ENCODE data around the gene FLT4. TPM values are rescaled to one million over a fixed set of nuclear protein-coding genes. Genes with fewer than 3 reads are reported as not detected.

Gene FLT4
- polyA plus RNA-seq, 1 experiment = 0.27 TPM

DNA sequence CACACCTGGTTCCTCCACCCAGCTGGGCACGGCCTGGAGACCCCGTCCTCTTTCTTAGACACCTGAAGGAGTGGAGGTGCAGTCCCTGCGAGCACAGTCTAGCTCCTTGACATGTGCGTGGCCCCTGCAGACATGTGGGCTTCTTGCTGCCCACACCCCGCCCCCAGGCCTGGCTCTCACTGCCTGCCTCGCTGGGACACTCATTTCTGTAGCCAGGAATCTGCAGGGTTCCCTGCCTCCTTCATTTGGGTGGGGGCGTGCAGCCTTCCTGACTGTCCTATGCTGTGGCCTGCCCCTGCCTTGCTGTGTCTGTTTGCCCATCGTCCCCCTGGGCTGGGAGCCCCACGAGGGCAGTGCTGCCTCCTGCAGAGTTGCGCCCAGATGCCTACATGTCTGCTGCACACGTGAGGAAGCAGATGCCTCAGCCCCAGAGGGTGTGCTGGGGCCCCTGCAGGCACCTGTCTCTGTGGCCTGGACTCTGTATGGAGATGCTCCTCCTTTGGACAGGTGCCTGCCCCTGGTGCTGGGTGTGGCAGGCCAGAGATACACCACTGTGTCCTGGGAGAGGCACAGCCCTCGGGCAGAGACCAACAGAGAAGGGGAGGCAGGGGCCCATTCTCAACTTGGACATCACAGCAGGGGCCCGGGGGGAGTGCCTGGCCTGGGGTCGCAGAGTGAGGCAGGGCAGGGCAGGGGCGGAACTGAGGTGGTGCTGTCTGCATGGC, 22.6 kb downstream of the FLT4 start:
- DNase-seq (ENCODE audit: low read depth) = no peak
- POLR2A ChIA-PET = no interaction called here
- H3K4me3 ChIP-seq (ENCODE audit: low read depth, low read length) = no peak overlapping the region
- no peaks in the 10 kb centered on the region for H3K27me3 ChIP-seq (ENCODE audit: control insufficient read depth, insufficient read depth, low read length)
- TF ChIP-seq, protein P1, sequence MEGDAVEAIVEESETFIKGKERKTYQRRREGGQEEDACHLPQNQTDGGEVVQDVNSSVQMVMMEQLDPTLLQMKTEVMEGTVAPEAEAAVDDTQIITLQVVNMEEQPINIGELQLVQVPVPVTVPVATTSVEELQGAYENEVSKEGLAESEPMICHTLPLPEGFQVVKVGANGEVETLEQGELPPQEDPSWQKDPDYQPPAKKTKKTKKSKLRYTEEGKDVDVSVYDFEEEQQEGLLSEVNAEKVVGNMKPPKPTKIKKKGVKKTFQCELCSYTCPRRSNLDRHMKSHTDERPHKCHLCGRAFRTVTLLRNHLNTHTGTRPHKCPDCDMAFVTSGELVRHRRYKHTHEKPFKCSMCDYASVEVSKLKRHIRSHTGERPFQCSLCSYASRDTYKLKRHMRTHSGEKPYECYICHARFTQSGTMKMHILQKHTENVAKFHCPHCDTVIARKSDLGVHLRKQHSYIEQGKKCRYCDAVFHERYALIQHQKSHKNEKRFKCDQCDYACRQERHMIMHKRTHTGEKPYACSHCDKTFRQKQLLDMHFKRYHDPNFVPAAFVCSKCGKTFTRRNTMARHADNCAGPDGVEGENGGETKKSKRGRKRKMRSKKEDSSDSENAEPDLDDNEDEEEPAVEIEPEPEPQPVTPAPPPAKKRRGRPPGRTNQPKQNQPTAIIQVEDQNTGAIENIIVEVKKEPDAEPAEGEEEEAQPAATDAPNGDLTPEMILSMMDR (IDR thresholded peaks at IDR 0.05; ENCODE audit: insufficient read depth, low read depth, low read length) = no peak
- H3K36me3 ChIP-seq (ENCODE audit: control insufficient read depth, insufficient read depth, low read length) = no peaks in the 10 kb centered on the region
- CTCF ChIA-PET = no interaction called here

DNA sequence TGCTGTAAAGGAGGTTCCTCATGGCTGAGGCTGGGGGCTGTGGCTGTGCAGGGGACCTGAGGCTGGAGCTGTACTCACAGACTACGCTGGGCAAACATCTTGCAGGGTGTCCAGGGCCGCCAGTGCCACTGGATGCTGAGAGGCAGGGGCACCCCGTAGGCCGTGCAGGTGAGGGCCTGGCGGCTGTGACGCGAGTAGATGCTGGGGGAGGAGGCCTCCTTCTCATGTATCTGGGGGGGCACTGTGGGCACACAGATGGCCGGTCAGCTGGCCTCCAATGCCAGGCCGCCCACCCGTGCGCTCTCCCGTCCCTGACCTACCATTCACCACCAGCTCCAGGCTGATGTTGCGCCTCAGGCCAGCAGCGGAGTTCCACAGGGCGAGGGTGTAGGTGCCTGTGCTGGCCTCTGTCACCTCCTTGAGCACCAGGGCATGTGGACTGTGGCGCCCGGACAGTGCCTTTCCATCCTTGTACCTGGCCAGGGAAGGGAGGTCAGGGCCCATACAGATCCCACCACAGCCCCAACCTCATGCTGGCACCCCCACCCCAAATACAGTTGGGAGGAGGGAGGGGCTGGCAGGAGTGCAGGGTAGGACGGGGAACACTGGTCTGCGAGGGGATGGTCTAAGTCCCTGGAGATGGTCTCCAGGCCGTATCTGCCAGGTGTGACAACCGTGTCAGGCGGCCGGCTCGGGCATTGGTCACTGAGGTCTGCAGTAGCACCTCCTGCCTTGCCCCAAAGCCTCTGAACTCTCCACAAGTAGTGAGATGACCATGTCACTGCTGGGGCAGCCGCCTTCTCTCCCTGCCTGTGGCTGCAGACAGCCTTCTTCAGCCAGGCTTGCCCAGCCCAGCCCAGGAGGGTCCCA, 23.4 kb downstream of the FLT4 start:
- TF ChIP-seq, protein P1 (IDR thresholded peaks at IDR 0.05; ENCODE audit: insufficient read depth, low read depth, low read length) = no peak
- POLR2A ChIA-PET = no interaction called here
- DNase-seq (ENCODE audit: low read depth) = no peak

DNA sequence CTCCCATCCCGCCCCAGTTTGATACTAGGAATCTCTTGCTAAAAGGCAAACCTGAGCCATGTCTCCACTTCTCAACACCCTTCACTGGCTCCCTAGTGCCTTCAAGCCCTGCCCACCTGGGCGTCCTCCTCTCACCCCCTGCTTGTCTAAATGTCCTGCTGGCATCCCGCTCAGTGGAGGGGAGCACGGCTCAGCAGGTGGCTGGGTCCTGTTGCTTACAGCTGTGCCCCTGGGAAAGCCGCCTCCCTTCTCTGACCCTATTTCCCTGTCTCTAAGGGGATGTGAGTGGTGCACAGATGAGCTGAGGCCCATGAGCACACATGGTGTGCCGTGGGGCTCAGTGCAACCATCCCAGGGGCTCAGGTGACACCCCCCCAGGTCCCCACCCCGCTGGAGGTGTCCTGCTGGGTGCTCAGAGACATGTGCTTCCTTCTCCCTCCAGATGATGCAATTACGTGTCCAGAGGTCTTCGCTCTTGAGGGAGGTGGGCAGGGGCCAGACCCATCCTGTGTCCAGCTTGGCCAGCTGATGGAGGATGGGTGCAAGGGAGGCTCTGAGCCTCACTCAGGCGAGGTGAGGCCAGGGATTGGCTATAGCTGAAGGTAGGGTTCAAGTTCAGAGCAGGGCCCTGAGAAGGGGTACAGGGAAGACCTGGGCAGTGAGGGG, 24.1 kb downstream of the FLT4 start:
- POLR2A ChIA-PET = no interaction called here
- no peaks in the 10 kb centered on the region for H3K27me3 ChIP-seq (ENCODE audit: control insufficient read depth, insufficient read depth, low read length)
- CTCF ChIA-PET = interaction anchor here (1.0 to 1.5 kb wide), 2 partner anchors 19 to 332 kb away, joined by 3 to 6 read pairs; no protein-coding TSS in a partner anchor
- H3K36me3 ChIP-seq (ENCODE audit: control insufficient read depth, insufficient read depth, low read length) = no peaks in the 10 kb centered on the region
- TF ChIP-seq, protein P1 (IDR thresholded peaks at IDR 0.05; ENCODE audit: insufficient read depth, low read depth, low read length) = no peak
- no peak for DNase-seq (ENCODE audit: low read depth)
- no peak overlapping the region for H3K4me3 ChIP-seq (ENCODE audit: low read depth, low read length)

More for the DNA sequence above, 23.4 kb downstream of the FLT4 start:
- H3K36me3 ChIP-seq (ENCODE audit: control insufficient read depth, insufficient read depth, low read length) = no peaks in the 10 kb centered on the region
- CTCF ChIA-PET = no interaction called here
- H3K4me3 ChIP-seq (ENCODE audit: low read depth, low read length) = no peak overlapping the region
- H3K27me3 ChIP-seq (ENCODE audit: control insufficient read depth, insufficient read depth, low read length) = no peaks in the 10 kb centered on the region

DNA sequence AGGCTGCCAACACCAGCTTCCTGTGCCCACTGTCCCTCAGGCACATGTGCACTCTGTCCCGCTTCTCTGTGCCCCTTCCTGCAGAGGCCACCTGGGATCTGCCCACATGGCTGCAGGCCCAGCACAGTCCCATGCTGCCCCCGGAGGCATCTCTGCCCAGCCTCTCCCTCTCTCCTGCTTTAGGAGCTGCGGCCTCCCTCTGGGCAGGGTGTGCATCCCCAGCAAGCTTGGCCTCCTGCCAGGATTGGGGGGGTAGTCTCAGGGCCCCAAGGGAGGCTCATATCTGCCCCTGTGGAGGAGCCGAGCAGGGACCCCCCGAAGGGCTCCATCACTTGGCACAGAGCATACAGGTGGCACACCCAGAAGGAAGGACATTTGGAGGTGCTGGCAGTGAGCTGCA, 24.8 kb downstream of the FLT4 start:
- DNase-seq (ENCODE audit: low read depth) = no peak
- H3K27me3 ChIP-seq (ENCODE audit: control insufficient read depth, insufficient read depth, low read length) = no peaks in the 10 kb centered on the region
- TF ChIP-seq, protein P1 (IDR thresholded peaks at IDR 0.05; ENCODE audit: insufficient read depth, low read depth, low read length) = no peak
- POLR2A ChIA-PET = no interaction called here
- H3K36me3 ChIP-seq (ENCODE audit: control insufficient read depth, insufficient read depth, low read length) = no peaks in the 10 kb centered on the region
- CTCF ChIA-PET = interaction anchor here (1.0 to 1.5 kb wide), 2 partner anchors 19 to 331 kb away, joined by 3 to 6 read pairs; no protein-coding TSS in a partner anchor
- H3K4me3 ChIP-seq (ENCODE audit: low read depth, low read length) = no peak overlapping the region

DNA sequence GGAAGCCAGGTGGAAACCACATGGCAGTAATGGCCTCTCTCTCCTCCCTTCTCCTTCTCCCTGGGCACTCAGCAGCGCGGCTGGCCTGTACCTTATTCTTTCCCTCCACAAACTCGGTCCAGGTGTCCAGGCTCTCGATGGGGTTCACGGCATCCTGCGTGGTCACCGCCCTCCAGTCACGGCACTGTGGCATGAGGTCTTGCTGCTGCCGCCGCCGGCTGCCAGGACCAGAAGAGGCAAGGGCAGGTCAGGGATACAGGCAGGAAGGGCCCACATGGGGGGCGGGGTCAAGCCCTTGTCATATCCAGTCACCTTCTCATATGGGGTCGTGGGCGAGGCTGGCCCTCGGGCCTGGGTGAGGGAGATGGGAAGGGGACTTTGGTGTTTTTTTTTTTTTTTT, 25.6 kb downstream of the FLT4 start:
- Histone ChIP-seq H3K36me3 (ENCODE audit: control insufficient read depth, insufficient read depth, low read length) (no peaks in the 10 kb centered on the region), H3K4me3 (ENCODE audit: low read depth, low read length) (no peak overlapping the region), H3K27me3 (ENCODE audit: control insufficient read depth, insufficient read depth, low read length) (no peaks in the 10 kb centered on the region)
- DNase-seq (ENCODE audit: low read depth) = no peak
- ChIA-PET POLR2A (no interaction called here), CTCF (interaction anchor here (1.5 kb wide), 1 partner anchor 18 kb away, joined by 6 read pairs; no protein-coding TSS in a partner anchor)
- TF ChIP-seq, protein P1 (IDR thresholded peaks at IDR 0.05; ENCODE audit: insufficient read depth, low read depth, low read length) = no peak
